ENCODE data around the gene VPS13D.

VPS13D gene

DNA sequence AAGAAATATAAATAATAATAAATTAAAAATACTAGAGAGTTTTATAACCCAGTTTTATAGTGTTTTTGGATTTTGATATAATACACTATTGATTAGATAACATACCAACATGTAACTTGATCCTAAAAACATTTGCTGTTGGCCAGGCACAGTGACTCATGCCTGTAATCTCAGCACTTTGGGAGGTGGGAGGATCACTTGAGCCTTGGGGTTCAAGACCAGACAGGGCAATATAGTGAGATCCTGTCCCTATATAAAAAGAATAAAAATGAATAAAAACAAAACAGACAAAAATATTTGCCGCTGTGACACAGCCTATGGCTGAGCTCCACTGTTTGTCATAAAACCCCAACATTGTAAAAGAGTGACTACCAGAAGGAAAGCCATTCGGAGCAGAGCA is 26.1 kb downstream of the VPS13D start:
- H3K4me3 ChIP-seq (ENCODE audit: low read length) = no peak overlapping the region
- no peaks in the 10 kb centered on the region for H3K4me1 ChIP-seq (ENCODE audit: insufficient read depth, low read length)
- H3K27me3 ChIP-seq (ENCODE audit: insufficient read depth, low read length) = no peaks in the 10 kb centered on the region
- H2AFZ ChIP-seq (ENCODE audit: low read depth, low read length) = no peak overlapping the region
- H3K9me3 ChIP-seq (ENCODE audit: low read length) = no peaks in the 10 kb centered on the region
- peaks cover 67% of the 10 kb centered on the region for H3K36me3 ChIP-seq (ENCODE audit: insufficient read depth, low read length)

DNA sequence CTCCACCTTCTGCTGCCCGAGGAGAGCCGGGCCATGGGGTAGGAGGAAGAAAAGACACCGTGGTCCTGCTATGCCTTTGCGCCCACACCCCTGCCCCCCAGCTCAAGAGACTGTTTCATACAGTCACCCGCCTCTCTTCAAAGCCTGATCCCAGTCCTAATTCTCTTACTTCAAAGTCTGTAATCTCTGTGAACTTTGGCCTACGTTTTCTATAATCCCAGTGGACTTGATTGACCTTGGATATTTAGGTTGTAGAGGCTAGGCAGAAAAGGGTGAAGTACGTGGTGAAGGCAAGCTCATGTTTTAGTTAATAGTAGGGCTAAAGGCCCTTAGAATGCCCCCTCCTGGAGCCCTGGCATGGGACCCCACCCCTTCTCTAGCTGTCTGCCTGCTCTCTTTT is 28.4 kb downstream of the VPS13D start:
- Histone ChIP-seq H3K4me1 (ENCODE audit: insufficient read depth, low read length) (no peaks in the 10 kb centered on the region), H3K4me3 (ENCODE audit: low read length) (no peak overlapping the region), H3K36me3 (ENCODE audit: insufficient read depth, low read length) (peaks cover 76% of the 10 kb centered on the region), H3K9me3 (ENCODE audit: low read length) (peaks cover 3% of the 10 kb centered on the region), H2AFZ (ENCODE audit: low read depth, low read length) (no peak overlapping the region), H3K27me3 (ENCODE audit: insufficient read depth, low read length) (no peaks in the 10 kb centered on the region)

- peaks cover 8% of the 10 kb centered on the region for H3K9me3 ChIP-seq (ENCODE audit: low read length)
- no peaks in the 10 kb centered on the region for H3K27me3 ChIP-seq (ENCODE audit: insufficient read depth, low read length)
- H3K36me3 ChIP-seq (ENCODE audit: insufficient read depth, low read length) = peaks cover 59% of the 10 kb centered on the region
- H2AFZ ChIP-seq (ENCODE audit: low read depth, low read length) = no peak overlapping the region
- no peak overlapping the region for H3K4me3 ChIP-seq (ENCODE audit: low read length)
- peaks cover 6% of the 10 kb centered on the region for H3K4me1 ChIP-seq (ENCODE audit: insufficient read depth, low read length)
These were observed 39.5 kb downstream of the VPS13D start for GRCh38 chr1:12269351-12269750.

GRCh38 chr1:12271033-12271432 is 41.2 kb downstream of the VPS13D start:
- no peak overlapping the region for H3K4me3 ChIP-seq (ENCODE audit: low read length)
- H3K36me3 ChIP-seq (ENCODE audit: insufficient read depth, low read length) = peaks cover 53% of the 10 kb centered on the region
- H2AFZ ChIP-seq (ENCODE audit: low read depth, low read length) = no peak overlapping the region
- H3K9me3 ChIP-seq (ENCODE audit: low read length) = no peaks in the 10 kb centered on the region
- peaks cover 6% of the 10 kb centered on the region for H3K4me1 ChIP-seq (ENCODE audit: insufficient read depth, low read length)
- no peaks in the 10 kb centered on the region for H3K27me3 ChIP-seq (ENCODE audit: insufficient read depth, low read length)

DNA sequence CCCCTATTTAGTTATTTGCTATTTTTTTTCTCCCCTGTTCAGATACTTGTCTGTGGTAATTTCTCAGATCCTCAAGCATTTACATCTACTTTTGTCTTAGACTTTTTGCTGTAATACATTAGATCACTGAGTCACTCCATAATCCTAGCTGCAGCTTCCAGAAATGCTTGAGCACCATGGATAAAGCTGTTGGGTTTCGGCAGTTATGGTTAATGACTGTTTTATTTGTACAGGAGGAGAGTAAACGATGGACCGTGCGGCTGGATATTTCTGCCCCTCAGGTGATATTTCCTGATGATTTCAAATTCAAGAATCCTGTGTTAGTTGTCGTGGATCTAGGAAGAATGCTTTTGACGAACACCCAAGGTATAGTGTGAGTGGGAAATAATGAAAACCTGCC is 42.9 kb downstream of the VPS13D start:
- H3K36me3 ChIP-seq (ENCODE audit: insufficient read depth, low read length) = peaks cover 59% of the 10 kb centered on the region
- no peak overlapping the region for H3K4me3 ChIP-seq (ENCODE audit: low read length)
- peaks cover 6% of the 10 kb centered on the region for H3K4me1 ChIP-seq (ENCODE audit: insufficient read depth, low read length)

DNA sequence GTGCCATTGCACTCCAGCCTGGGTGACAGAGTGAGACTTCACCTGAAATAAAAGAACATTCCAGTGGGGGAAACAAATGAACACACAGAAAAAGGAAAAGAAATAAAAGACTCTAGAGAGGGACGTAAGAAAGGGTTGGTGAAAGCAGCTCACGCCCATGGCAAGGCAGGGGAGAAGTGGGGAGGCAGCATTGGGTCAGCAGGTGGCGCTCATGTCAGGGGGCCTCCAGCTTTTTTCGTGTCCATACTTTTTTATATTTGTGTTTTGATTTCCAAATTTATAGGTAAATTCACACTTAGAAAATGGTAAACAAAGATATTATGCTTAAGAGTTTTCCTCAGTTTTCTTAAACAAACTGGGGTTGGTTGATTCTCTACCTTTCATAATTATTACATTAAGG is 45.5 kb downstream of the VPS13D start:
- no peak overlapping the region for H3K4me3 ChIP-seq (ENCODE audit: low read length)
- H3K27me3 ChIP-seq (ENCODE audit: insufficient read depth, low read length) = no peaks in the 10 kb centered on the region
- peaks cover 57% of the 10 kb centered on the region for H3K36me3 ChIP-seq (ENCODE audit: insufficient read depth, low read length)
- H3K4me1 ChIP-seq (ENCODE audit: insufficient read depth, low read length) = no peaks in the 10 kb centered on the region
- no peak overlapping the region for H2AFZ ChIP-seq (ENCODE audit: low read depth, low read length)
- no peaks in the 10 kb centered on the region for H3K9me3 ChIP-seq (ENCODE audit: low read length)

More for the DNA sequence above, 42.9 kb downstream of the VPS13D start:
- no peak overlapping the region for H2AFZ ChIP-seq (ENCODE audit: low read depth, low read length)
- H3K27me3 ChIP-seq (ENCODE audit: insufficient read depth, low read length) = no peaks in the 10 kb centered on the region
- H3K9me3 ChIP-seq (ENCODE audit: low read length) = no peaks in the 10 kb centered on the region

DNA sequence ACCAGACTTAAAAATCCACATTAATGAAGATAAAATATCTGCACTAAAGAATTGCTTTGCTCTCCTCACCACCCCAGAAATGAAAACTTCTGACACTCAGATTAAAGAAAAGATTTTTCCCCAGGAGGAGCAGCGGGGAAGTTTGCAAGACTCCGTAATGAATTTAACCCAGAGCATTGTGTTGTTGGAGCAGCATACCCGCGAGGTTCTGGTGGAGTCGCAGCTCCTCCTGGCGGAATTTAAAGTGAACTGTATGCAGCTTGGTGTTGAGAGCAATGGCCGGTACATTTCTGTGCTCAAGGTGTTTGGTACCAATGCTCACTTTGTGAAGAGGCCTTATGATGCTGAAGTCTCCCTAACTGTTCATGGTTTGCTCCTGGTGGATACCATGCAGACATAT is 46.4 kb downstream of the VPS13D start:
- H3K4me3 ChIP-seq (ENCODE audit: low read length) = no peak overlapping the region
- no peaks in the 10 kb centered on the region for H3K4me1 ChIP-seq (ENCODE audit: insufficient read depth, low read length)
- H3K27me3 ChIP-seq (ENCODE audit: insufficient read depth, low read length) = no peaks in the 10 kb centered on the region
- peaks cover 53% of the 10 kb centered on the region for H3K36me3 ChIP-seq (ENCODE audit: insufficient read depth, low read length)
- no peaks in the 10 kb centered on the region for H3K9me3 ChIP-seq (ENCODE audit: low read length)
- no peak overlapping the region for H2AFZ ChIP-seq (ENCODE audit: low read depth, low read length)

DNA sequence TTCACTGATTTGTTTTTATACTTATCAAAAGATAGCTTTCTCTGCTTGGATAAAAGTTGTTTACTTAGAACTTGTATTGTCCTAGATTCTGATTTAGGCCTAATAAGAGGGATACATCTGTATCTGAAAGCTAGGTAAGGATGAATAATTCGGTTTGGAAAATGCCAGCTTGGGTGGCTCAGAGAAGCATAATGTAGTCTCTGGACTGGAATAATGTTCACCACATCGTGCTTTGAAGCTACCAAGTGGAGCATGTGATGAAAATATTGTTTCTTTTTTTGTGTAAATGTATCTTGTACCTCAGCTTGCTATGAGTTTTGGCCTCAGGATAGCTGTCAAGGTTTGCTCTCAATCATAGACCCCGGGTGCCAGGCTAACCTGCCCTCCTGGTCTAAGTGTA is 49.2 kb downstream of the VPS13D start:
- Histone ChIP-seq H2AFZ (ENCODE audit: low read depth, low read length) (no peak overlapping the region), H3K9me3 (ENCODE audit: low read length) (no peaks in the 10 kb centered on the region), H3K27me3 (ENCODE audit: insufficient read depth, low read length) (no peaks in the 10 kb centered on the region), H3K4me1 (ENCODE audit: insufficient read depth, low read length) (no peaks in the 10 kb centered on the region), H3K4me3 (ENCODE audit: low read length) (no peak overlapping the region), H3K36me3 (ENCODE audit: insufficient read depth, low read length) (peaks cover 62% of the 10 kb centered on the region)

GRCh38 chr1:12279728-12280464 is 50.1 kb downstream of the VPS13D start:
- Histone ChIP-seq H3K4me3 (ENCODE audit: low read length) (no peak overlapping the region), H3K27me3 (ENCODE audit: insufficient read depth, low read length) (no peaks in the 10 kb centered on the region), H3K4me1 (ENCODE audit: insufficient read depth, low read length) (no peaks in the 10 kb centered on the region), H2AFZ (ENCODE audit: low read depth, low read length) (no peak overlapping the region), H3K9me3 (ENCODE audit: low read length) (no peaks in the 10 kb centered on the region), H3K36me3 (ENCODE audit: insufficient read depth, low read length) (peaks cover 67% of the 10 kb centered on the region)

- no peaks in the 10 kb centered on the region for H3K9me3 ChIP-seq (ENCODE audit: low read length)
- no peak overlapping the region for H3K4me3 ChIP-seq (ENCODE audit: low read length)
- H2AFZ ChIP-seq (ENCODE audit: low read depth, low read length) = no peak overlapping the region
- no peaks in the 10 kb centered on the region for H3K27me3 ChIP-seq (ENCODE audit: insufficient read depth, low read length)
- H3K36me3 ChIP-seq (ENCODE audit: insufficient read depth, low read length) = peaks cover 54% of the 10 kb centered on the region
- no peaks in the 10 kb centered on the region for H3K4me1 ChIP-seq (ENCODE audit: insufficient read depth, low read length)
These were observed 52.3 kb downstream of the VPS13D start for GRCh38 chr1:12282142-12282541.

DNA sequence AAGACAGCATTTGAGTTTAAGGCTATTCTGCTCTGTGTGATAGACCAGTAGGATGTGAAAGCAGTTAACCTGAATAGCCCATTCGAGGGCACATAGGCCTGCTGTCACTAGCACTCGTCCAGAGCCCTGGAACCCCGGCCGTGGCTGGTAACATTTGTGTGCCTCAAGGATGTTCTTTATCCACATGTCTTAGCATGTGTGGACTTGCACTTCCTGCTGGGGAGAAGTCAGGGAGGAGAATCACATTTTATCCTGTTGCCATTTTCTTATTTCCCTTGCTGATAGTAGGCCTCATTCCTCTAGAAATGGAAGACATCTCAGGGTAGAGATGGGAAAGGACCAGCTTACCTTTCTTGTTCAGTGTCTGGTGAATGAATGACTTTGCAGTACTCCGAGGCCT is 54.7 kb downstream of the VPS13D start:
- H3K4me3 ChIP-seq (ENCODE audit: low read length) = no peak overlapping the region
- no peaks in the 10 kb centered on the region for H3K9me3 ChIP-seq (ENCODE audit: low read length)
- no peaks in the 10 kb centered on the region for H3K27me3 ChIP-seq (ENCODE audit: insufficient read depth, low read length)
- H2AFZ ChIP-seq (ENCODE audit: low read depth, low read length) = no peak overlapping the region
- peaks cover 45% of the 10 kb centered on the region for H3K36me3 ChIP-seq (ENCODE audit: insufficient read depth, low read length)
- no peaks in the 10 kb centered on the region for H3K4me1 ChIP-seq (ENCODE audit: insufficient read depth, low read length)

GRCh38 chr1:12285496-12286143 is 55.8 kb downstream of the VPS13D start:
- H3K36me3 ChIP-seq (ENCODE audit: insufficient read depth, low read length) = peaks cover 48% of the 10 kb centered on the region
- H2AFZ ChIP-seq (ENCODE audit: low read depth, low read length) = no peak overlapping the region
- no peaks in the 10 kb centered on the region for H3K4me1 ChIP-seq (ENCODE audit: insufficient read depth, low read length)
- H3K27me3 ChIP-seq (ENCODE audit: insufficient read depth, low read length) = no peaks in the 10 kb centered on the region
- no peak overlapping the region for H3K4me3 ChIP-seq (ENCODE audit: low read length)
- no peaks in the 10 kb centered on the region for H3K9me3 ChIP-seq (ENCODE audit: low read length)

DNA sequence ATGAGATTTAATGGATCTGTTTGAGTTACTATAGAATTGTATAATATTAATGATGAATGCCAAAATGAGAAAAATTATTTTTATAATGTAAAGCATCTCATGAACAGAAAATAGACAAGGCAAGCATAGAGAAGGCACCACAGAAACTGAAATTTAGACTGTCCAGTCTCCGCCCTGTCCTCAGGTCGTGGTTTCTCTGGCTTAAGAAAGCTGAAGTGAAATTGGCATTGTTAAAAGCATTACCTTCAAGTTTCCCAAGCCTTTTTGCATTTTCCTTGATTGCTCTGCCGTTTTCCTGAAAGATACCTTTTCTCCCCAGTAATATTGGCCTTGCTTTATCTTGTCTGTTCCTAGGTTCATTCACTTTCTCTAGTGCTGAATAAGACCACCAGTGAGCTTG is 58.0 kb downstream of the VPS13D start:
- H3K36me3 ChIP-seq (ENCODE audit: insufficient read depth, low read length) = peaks cover 36% of the 10 kb centered on the region
- no peaks in the 10 kb centered on the region for H3K4me1 ChIP-seq (ENCODE audit: insufficient read depth, low read length)
- no peak overlapping the region for H3K4me3 ChIP-seq (ENCODE audit: low read length)
- no peak overlapping the region for H2AFZ ChIP-seq (ENCODE audit: low read depth, low read length)
- no peaks in the 10 kb centered on the region for H3K27me3 ChIP-seq (ENCODE audit: insufficient read depth, low read length)
- H3K9me3 ChIP-seq (ENCODE audit: low read length) = no peaks in the 10 kb centered on the region

GRCh38 chr1:12290828-12291227 is 61.0 kb downstream of the VPS13D start:
- H3K9me3 ChIP-seq (ENCODE audit: low read length) = no peaks in the 10 kb centered on the region
- no peak overlapping the region for H3K4me3 ChIP-seq (ENCODE audit: low read length)
- no peak overlapping the region for H2AFZ ChIP-seq (ENCODE audit: low read depth, low read length)
- H3K36me3 ChIP-seq (ENCODE audit: insufficient read depth, low read length) = peaks cover 37% of the 10 kb centered on the region
- no peaks in the 10 kb centered on the region for H3K4me1 ChIP-seq (ENCODE audit: insufficient read depth, low read length)
- H3K27me3 ChIP-seq (ENCODE audit: insufficient read depth, low read length) = no peaks in the 10 kb centered on the region
